A549 (cell line): ENCODE data around the gene NEURL1. TPM values are rescaled to one million over a fixed set of nuclear protein-coding genes. Genes with fewer than 3 reads are reported as not detected.

ENCODE experiments used
- ATAC-seq, 2 experiments: fragments of 200-7000 bp in 1 of 2; fragments of >200 bp in 1 of 2; cut with Nextera tagmentation in 1 of 2; cut with Tn5 transposase in 1 of 2; 3 replicates each; pipeline versions ENCODE4 v1.8.0 to v1.9.1; 2018 to 2020; ENCODE audit warnings: mild to moderate bottlenecking in 1 of 2, moderate library complexity in 1 of 2
- CTCF ChIA-PET: fragments of 300-600 bp; sonication (Branson Sonifier 250); formaldehyde crosslinking; extraction: SDS; loops from one replicate; lab custom pipeline; 2021; ENCODE audit warnings: antibody characterized with exemption, inconsistent platforms; lab: Yijun Ruan, JAX
- POLR2A ChIA-PET: fragments of 350-600 bp; formaldehyde crosslinking; extraction: SDS; loops from one replicate; lab custom pipeline; 2021; ENCODE audit warnings: antibody characterized with exemption, inconsistent platforms; lab: Yijun Ruan, JAX
- DNase-seq, 2 experiments: peaks; one replicate each; pipeline versions ENCODE4 v3.0.0 to v3.0.0-alpha.2; 2011 to 2016; ENCODE audit warnings: low read depth in 1 of 2, low spot score in 1 of 2
- FAIRE-seq: peaks from 2 replicates; lab custom pipeline; 2011; peaks lifted over from hg19 to GRCh38; lab: Jason Lieb, UNC
- H3K27ac ChIP-seq, 2 experiments: fragments of >200 bp; sonication (Bioruptor Twin); formaldehyde crosslinking; 3 replicates each; pipeline ENCODE4 v1.5.1; 2016 to 2017
- H3K4me1 ChIP-seq: fragments of >200 bp; sonication (Bioruptor Twin); formaldehyde crosslinking; 3 replicates; pipeline ENCODE4 v1.6.1; 2016
- H3K4me2 ChIP-seq: fragments of >200 bp; sonication (Bioruptor Twin); formaldehyde crosslinking; 3 replicates; pipeline ENCODE4 v1.6.1; 2016
- H3K4me3 ChIP-seq: fragments of >200 bp; sonication (Bioruptor Twin); formaldehyde crosslinking; 3 replicates; pipeline ENCODE4 v1.5.1; 2016
- H3K9me3 ChIP-seq: fragments of >200 bp; sonication (Bioruptor Twin); formaldehyde crosslinking; 3 replicates; pipeline ENCODE4 v1.6.1; 2016
- BHLHE40 ChIP-seq: IDR thresholded peaks from 2 replicates; pipeline ENCODE4 v1.6.1; 2012; ENCODE audit warnings: low read depth, low read length, inconsistent platforms
- CBX2 ChIP-seq: fragments of 200-600 bp; sonication (generic); IDR thresholded peaks from 2 replicates; pipeline ENCODE4 v1.6.1; 2016; ENCODE audit warnings: low read depth, mild to moderate bottlenecking, borderline replicate concordance
- HDAC2 ChIP-seq: fragments of 200-600 bp; sonication (generic); IDR thresholded peaks from 2 replicates; pipeline ENCODE4 v1.6.1; 2016
- HOXB13 ChIP-seq: fragments of 250-450 bp; sonication (Bioruptor Pico); IDR thresholded peaks from 2 replicates; pipeline ENCODE4 v1.5.0; 2020; ENCODE audit warnings: low read depth, mild to moderate bottlenecking, moderate library complexity
- JUNB ChIP-seq: fragments of >200 bp; sonication (Bioruptor Twin); formaldehyde crosslinking; IDR thresholded peaks from 2 replicates; pipeline ENCODE4 v1.6.1; 2016
- POLR2A ChIP-seq: IDR thresholded peaks from 2 replicates; pipeline ENCODE4 v1.6.1; 2012; ENCODE audit warnings: mild to moderate bottlenecking, low read length
- RARB ChIP-seq: fragments of 250-450 bp; sonication (Bioruptor Pico); IDR thresholded peaks from 2 replicates; pipeline ENCODE4 v1.8.0; 2021; ENCODE audit warnings: mild to moderate bottlenecking, moderate library complexity
- ZC3H11A ChIP-seq: fragments of 450-650 bp; IDR thresholded peaks from 2 replicates; pipeline ENCODE4 v1.6.1; 2014; ENCODE audit warnings: antibody characterized with exemption, mild to moderate bottlenecking
- WGBS: methylation state at CpG from one replicate; pipeline ENCODE4 v1.1.6; 2017; ENCODE audit errors: missing lambda C conversion rate; 5-methylcytosine and 5-hydroxymethylcytosine counted together
- polyA plus RNA-seq, 4 experiments: library from polyadenylated mRNA; depleted of rRNA in 3 of 4; stranded (reverse); fragments of >200 nt; fragmentation: RNase III in 1 of 4; extraction: RNeasy Plus Mini Kit Qiagen cat#74134 plus additional on column Dnase treatment in 1 of 4; gene quantifications; 2 replicates in 3 of 4; 3 replicates in 1 of 4; pipeline ENCODE4 v1.2.3, GENCODE V29; 2011 to 2017
- TF ChIP-seq, protein P1 (sequence below): fragments of >200 bp; sonication (Bioruptor Twin); formaldehyde crosslinking; IDR thresholded peaks from 3 replicates; pipeline ENCODE4 v1.5.1; 2016
- TF ChIP-seq, protein P2 (sequence below): fragments of 150-350 bp; IDR thresholded peaks from 2 replicates; pipeline ENCODE4 v1.6.1; 2014; ENCODE audit warnings: low read depth, mild to moderate bottlenecking, low read length
- TF ChIP-seq, protein P3 (sequence below): fragments of 200-600 bp; sonication (generic); IDR thresholded peaks from 2 replicates; pipeline ENCODE4 v1.6.1; 2016; ENCODE audit warnings: antibody characterized with exemption, mild to moderate bottlenecking, moderate library complexity
- TF ChIP-seq, protein P4 (sequence below): fragments of 450-650 bp; IDR thresholded peaks from 2 replicates; pipeline ENCODE4 v1.6.1; 2014; ENCODE audit warnings: antibody characterized with exemption
- TF ChIP-seq, protein P5 (sequence below): IDR thresholded peaks from 2 replicates; pipeline ENCODE4 v1.6.1; 2012

NEURL1 gene
- polyA plus RNA-seq, 2 of the 4 experiments (the other 2 are of a cell fraction): 0.06 to 0.37 TPM

DNA sequence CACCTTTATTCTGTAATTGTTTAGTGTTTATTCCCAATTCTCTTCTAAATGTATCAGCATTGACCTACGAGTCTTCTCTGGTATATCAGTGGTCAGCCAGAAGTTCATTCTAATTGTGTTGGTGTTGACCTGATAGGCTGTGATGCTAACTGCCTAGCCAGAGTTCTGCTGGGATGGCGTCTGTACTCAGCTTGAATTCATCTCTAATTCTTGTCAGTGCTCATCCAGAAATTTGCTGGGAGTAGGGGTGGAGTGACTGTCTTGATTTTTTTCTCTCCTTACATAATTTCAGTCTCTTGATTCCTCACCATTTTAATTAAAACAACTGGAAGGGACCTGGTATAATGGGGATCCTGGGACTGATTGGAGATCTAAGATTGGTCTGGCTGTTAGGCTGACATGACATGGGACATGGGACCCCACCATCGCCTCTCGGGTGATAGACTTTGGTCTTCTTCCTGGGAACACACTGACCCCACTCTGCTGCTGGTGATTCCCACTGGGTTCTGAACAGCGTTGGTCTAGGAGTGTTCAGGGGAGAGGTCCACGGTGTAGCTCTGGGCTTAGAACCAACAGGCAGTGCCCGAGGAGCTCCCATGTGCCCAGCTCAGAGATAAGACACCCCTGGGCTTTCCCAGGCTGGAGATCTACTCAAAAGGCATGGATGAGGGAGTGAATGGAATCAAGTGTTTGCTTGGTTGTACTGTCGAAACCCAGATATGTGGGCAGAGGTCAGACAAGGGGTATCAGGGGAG, 3.8 kb downstream of the NEURL1 start:
- CTCF ChIA-PET: interaction anchor here (0.9 to 1.0 kb wide), 3 partner anchors 8 to 67 kb away, joined by 3 to 4 read pairs (median 3); no protein-coding TSS in a partner anchor
- no peak for FAIRE-seq
- POLR2A ChIA-PET: no interaction called here

DNA sequence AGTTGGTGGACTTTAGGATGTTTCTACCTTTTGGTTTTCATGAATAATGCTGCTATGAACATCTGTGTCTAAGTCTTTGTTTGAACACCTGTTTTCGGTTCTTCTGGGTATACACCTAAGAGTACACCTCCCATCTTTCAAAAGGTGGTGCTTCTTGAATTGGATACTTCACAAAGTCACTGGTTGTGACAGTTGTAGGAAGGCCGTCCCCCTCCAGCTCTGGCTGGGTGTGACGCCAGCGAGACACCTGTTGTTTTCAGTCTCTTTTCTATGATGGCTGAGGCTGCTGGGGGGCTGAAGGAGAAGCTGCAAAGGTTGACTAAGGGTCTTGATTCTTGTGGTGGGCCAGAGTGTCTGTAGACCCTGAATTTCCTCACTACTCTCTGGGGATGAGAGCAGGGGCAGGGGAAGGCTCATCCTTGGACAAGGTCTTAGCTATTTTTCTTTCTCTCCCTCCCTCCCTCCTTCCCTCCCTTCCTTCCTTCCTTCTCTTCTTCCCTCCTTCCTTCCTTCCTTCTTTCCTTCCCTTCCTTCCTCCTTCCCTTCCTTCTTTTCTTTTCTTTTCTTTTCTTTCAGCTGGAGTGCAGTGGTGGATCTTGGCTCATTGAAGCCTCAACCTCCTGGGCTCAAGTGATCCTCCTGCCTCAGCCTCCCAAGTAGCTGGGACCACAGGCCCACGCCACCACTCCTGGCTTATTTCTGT, 5.6 kb downstream of the NEURL1 start:
- WGBS: 74% methylated on average over 5 of the region's 5 CpGs
- no peak for FAIRE-seq
- no peak for ATAC-seq

More for the DNA sequence above, 3.8 kb downstream of the NEURL1 start:
- H3K4me2 ChIP-seq: no peak overlapping the region
- WGBS: 44% methylated on average over 5 of the region's 8 CpGs
- no peak for TF ChIP-seq HDAC2
- no peak for TF ChIP-seq POLR2A
- TF ChIP-seq, protein P1, sequence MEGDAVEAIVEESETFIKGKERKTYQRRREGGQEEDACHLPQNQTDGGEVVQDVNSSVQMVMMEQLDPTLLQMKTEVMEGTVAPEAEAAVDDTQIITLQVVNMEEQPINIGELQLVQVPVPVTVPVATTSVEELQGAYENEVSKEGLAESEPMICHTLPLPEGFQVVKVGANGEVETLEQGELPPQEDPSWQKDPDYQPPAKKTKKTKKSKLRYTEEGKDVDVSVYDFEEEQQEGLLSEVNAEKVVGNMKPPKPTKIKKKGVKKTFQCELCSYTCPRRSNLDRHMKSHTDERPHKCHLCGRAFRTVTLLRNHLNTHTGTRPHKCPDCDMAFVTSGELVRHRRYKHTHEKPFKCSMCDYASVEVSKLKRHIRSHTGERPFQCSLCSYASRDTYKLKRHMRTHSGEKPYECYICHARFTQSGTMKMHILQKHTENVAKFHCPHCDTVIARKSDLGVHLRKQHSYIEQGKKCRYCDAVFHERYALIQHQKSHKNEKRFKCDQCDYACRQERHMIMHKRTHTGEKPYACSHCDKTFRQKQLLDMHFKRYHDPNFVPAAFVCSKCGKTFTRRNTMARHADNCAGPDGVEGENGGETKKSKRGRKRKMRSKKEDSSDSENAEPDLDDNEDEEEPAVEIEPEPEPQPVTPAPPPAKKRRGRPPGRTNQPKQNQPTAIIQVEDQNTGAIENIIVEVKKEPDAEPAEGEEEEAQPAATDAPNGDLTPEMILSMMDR: no peak
- no peak for TF ChIP-seq JUNB
- TF ChIP-seq, protein P2, sequence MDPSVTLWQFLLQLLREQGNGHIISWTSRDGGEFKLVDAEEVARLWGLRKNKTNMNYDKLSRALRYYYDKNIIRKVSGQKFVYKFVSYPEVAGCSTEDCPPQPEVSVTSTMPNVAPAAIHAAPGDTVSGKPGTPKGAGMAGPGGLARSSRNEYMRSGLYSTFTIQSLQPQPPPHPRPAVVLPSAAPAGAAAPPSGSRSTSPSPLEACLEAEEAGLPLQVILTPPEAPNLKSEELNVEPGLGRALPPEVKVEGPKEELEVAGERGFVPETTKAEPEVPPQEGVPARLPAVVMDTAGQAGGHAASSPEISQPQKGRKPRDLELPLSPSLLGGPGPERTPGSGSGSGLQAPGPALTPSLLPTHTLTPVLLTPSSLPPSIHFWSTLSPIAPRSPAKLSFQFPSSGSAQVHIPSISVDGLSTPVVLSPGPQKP: no peak
- TF ChIP-seq BHLHE40: no peak
- TF ChIP-seq, protein P3, sequence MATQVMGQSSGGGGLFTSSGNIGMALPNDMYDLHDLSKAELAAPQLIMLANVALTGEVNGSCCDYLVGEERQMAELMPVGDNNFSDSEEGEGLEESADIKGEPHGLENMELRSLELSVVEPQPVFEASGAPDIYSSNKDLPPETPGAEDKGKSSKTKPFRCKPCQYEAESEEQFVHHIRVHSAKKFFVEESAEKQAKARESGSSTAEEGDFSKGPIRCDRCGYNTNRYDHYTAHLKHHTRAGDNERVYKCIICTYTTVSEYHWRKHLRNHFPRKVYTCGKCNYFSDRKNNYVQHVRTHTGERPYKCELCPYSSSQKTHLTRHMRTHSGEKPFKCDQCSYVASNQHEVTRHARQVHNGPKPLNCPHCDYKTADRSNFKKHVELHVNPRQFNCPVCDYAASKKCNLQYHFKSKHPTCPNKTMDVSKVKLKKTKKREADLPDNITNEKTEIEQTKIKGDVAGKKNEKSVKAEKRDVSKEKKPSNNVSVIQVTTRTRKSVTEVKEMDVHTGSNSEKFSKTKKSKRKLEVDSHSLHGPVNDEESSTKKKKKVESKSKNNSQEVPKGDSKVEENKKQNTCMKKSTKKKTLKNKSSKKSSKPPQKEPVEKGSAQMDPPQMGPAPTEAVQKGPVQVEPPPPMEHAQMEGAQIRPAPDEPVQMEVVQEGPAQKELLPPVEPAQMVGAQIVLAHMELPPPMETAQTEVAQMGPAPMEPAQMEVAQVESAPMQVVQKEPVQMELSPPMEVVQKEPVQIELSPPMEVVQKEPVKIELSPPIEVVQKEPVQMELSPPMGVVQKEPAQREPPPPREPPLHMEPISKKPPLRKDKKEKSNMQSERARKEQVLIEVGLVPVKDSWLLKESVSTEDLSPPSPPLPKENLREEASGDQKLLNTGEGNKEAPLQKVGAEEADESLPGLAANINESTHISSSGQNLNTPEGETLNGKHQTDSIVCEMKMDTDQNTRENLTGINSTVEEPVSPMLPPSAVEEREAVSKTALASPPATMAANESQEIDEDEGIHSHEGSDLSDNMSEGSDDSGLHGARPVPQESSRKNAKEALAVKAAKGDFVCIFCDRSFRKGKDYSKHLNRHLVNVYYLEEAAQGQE: no peak
- no peak for TF ChIP-seq HOXB13 (CRISPR knock-in tag)
- TF ChIP-seq RARB (CRISPR knock-in tag): no peak
- no peak for TF ChIP-seq CBX2
- TF ChIP-seq ZC3H11A: no peak
- TF ChIP-seq, protein P4, sequence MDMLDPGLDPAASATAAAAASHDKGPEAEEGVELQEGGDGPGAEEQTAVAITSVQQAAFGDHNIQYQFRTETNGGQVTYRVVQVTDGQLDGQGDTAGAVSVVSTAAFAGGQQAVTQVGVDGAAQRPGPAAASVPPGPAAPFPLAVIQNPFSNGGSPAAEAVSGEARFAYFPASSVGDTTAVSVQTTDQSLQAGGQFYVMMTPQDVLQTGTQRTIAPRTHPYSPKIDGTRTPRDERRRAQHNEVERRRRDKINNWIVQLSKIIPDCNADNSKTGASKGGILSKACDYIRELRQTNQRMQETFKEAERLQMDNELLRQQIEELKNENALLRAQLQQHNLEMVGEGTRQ: no peak
- TF ChIP-seq, protein P5, sequence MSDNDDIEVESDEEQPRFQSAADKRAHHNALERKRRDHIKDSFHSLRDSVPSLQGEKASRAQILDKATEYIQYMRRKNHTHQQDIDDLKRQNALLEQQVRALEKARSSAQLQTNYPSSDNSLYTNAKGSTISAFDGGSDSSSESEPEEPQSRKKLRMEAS: no peak
- no peak for DNase-seq
- H3K4me3 ChIP-seq: no peak overlapping the region
- H3K9me3 ChIP-seq: no peaks in the 10 kb centered on the region
- no peak overlapping the region for H3K27ac ChIP-seq
- peak; percentile 10 to 31; a peak in 1 of 6 replicates for ATAC-seq
- peaks cover 7% of the 10 kb centered on the region for H3K4me1 ChIP-seq

More for the DNA sequence above, 5.6 kb downstream of the NEURL1 start:
- Histone ChIP-seq H3K4me1 (peaks cover 4% of the 10 kb centered on the region), H3K4me2 (no peak overlapping the region), H3K9me3 (no peaks in the 10 kb centered on the region), H3K4me3 (no peak overlapping the region), H3K27ac (no peak overlapping the region)
- TF ChIP-seq POLR2A: no peak
- no peak for DNase-seq
- CTCF ChIA-PET: interaction anchor here (1.1 to 3.1 kb wide), 2 partner anchors 12 to 13 kb away, joined by 5 to 11 read pairs; no protein-coding TSS in a partner anchor
- POLR2A ChIA-PET: interaction anchor here (0.7 kb wide), 1 partner anchor 18 kb away, joined by 11 read pairs; no protein-coding TSS in a partner anchor
